GM12891 (cell line): Measurements from ENCODE around the gene SMC3.

ENCODE experiments used
- POLR2A ChIP-seq: IDR thresholded peaks from 2 replicates; pipeline ENCODE4 v1.6.1; 2011; ENCODE audit warnings: low read depth, low read length, control low read depth
- POLR2AphosphoS5 ChIP-seq: IDR thresholded peaks from 2 replicates; pipeline ENCODE4 v1.6.1; 2011; ENCODE audit warnings: low read depth, low read length, control low read depth
- SPI1 ChIP-seq: IDR thresholded peaks from 2 replicates; pipeline ENCODE4 v1.6.1; 2011; ENCODE audit warnings: low read depth, low read length, control low read depth
- TAF1 ChIP-seq: IDR thresholded peaks from 2 replicates; pipeline ENCODE4 v1.6.1; 2011; ENCODE audit warnings: low read depth, low read length, control low read depth

- no peak for TF ChIP-seq POLR2AphosphoS5
- TF ChIP-seq POLR2A: no peak
- no peak for TF ChIP-seq SPI1
- TF ChIP-seq TAF1: no peak
Measured at GRCh38 chr10:110643035-110643652, 75.6 kb downstream of the SMC3 start.
